T47D (cell line): ENCODE results near the gene DCAF17.

Experiments used
- DNase-seq, 2 experiments: peaks; one replicate each; pipeline versions ENCODE4 v3.0.0 to v3.0.0-alpha.2; 2011 to 2012; ENCODE audit warnings: low read depth in 1 of 2, low spot score in 1 of 2
- JUND ChIP-seq: IDR thresholded peaks from 2 replicates; pipeline ENCODE4 v1.6.1; 2012; ENCODE audit warnings: low read depth
- in situ Hi-C: cut with HindIII; loops from 2 replicates; pipeline ENCODE4 v1.10.0; 2016; ENCODE audit warnings: low sequenced_read_pairs, low pct_unique_long_range_greater_than_20kb

Gene DCAF17

GRCh38 chr2:171531291-171531690 lies 97.3 kb downstream of the DCAF17 start:
- no peak for DNase-seq
- in situ Hi-C loops: no loop called here
- no peak for TF ChIP-seq JUND

GRCh38 chr2:171531836-171532450 lies 97.9 kb downstream of the DCAF17 start:
- DNase-seq: no peak
- in situ Hi-C loops: no loop called here
- no peak for TF ChIP-seq JUND

- DNase-seq: no peak
- in situ Hi-C loops: no loop called here
- TF ChIP-seq JUND: no peak
Observed at GRCh38 chr2:171533331-171533730, 99.3 kb downstream of the DCAF17 start.
